ENCODE results near the gene IFNL2. TPM values are rescaled to one million over a fixed set of nuclear protein-coding genes. Genes with fewer than 3 reads are reported as not detected.

IFNL2 gene
- total and polyA plus RNA-seq, 2 of the 4 experiments (the other 2 are of a cell fraction), result not detected

DNA sequence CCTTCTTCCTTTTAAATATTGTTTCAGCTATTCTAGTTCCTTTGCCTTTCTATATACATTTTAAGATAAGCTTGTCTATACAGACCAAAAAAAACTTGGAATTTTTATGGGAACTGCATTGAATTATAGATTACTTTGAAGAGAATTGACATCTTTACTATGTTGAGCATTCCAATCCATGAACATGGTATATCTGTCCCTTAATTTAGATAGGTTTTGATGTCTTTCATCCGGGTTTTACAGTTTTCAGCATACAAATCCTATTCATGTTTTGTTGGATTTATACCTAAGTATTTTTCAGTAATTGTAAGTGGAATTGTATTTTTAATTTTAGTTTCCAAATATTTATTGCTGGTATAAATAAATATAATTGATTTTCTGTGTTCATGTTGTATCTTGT is 15.8 kb downstream of the IFNL2 start:
- Histone ChIP-seq H3K9me1 (ENCODE audit: insufficient read depth, low read length) (no peaks in the 10 kb centered on the region), H3K36me3 (ENCODE audit: control insufficient read depth, insufficient read depth, low read length) (no peaks in the 10 kb centered on the region), H3K79me1 (ENCODE audit: low read depth in 1 of 2, low read length in 2 of 2) (no peaks in the 10 kb centered on the region), H2AFZ (replicated peaks; ENCODE audit: low read length, poor library complexity) (no peak overlapping the region), H4K20me1 (ENCODE audit: insufficient read depth, low read length) (no peaks in the 10 kb centered on the region), H3K18ac (ENCODE audit: low read depth, low read length) (no peak overlapping the region), H2BK20ac (ENCODE audit: low read depth, low read length) (no peak overlapping the region), H4K8ac (ENCODE audit: low read depth in 2 of 2, low read length in 2 of 2) (no peak overlapping the region), H3K14ac (replicated peaks; ENCODE audit: low read depth, low read length) (no peak overlapping the region), H4K5ac (ENCODE audit: low read depth, low read length) (no peak overlapping the region), H4K91ac (ENCODE audit: insufficient read depth, low read depth, low read length) (no peak overlapping the region), H3K23ac (ENCODE audit: low read depth, low read length) (no peak overlapping the region), H2BK120ac (ENCODE audit: low read depth, low read length) (no peak overlapping the region), H3K4me3 (ENCODE audit: insufficient read depth, low read depth, low read length) (no peak overlapping the region), H3K56ac (ENCODE audit: extremely low read depth, insufficient read depth, low read length) (no peak overlapping the region), H3K27me3 (ENCODE audit: control insufficient read depth, insufficient read depth, low read length) (peaks cover 8% of the 10 kb centered on the region), H3K9me3 (ENCODE audit: control insufficient read depth, insufficient read depth, low read length) (no peaks in the 10 kb centered on the region; the same call in 1 of the 2 replicates), H2BK5ac (ENCODE audit: low read depth, low read length, poor library complexity, severe bottlenecking) (no peak overlapping the region), H3K4ac (ENCODE audit: low read depth, low read length) (no peak overlapping the region), H2BK15ac (ENCODE audit: low read depth, low read length) (no peak overlapping the region), H2AK9ac (replicated peaks; ENCODE audit: low read depth, low read length, poor library complexity) (no peak overlapping the region), H3K27ac (ENCODE audit: insufficient read depth, low read length) (no peak overlapping the region), H3K4me1 (ENCODE audit: control insufficient read depth, insufficient read depth, low read length) (no peaks in the 10 kb centered on the region), H3K9ac (ENCODE audit: low read depth, low read length) (no peak overlapping the region), H3K4me2 (ENCODE audit: low read depth, low read length) (no peak overlapping the region), H2AK5ac (ENCODE audit: low read depth, low read length) (no peak overlapping the region)
- ChIA-PET POLR2A (ENCODE audit: unreplicated experiment) (no interaction called here), CTCF (no interaction called here)
- TF ChIP-seq, protein P1, sequence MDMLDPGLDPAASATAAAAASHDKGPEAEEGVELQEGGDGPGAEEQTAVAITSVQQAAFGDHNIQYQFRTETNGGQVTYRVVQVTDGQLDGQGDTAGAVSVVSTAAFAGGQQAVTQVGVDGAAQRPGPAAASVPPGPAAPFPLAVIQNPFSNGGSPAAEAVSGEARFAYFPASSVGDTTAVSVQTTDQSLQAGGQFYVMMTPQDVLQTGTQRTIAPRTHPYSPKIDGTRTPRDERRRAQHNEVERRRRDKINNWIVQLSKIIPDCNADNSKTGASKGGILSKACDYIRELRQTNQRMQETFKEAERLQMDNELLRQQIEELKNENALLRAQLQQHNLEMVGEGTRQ (IDR thresholded peaks at IDR 0.05; ENCODE audit: low read depth, low read length), result no peak
- TF ChIP-seq SMC3 (IDR thresholded peaks at IDR 0.05; ENCODE audit: low read depth, low read length) (no peak), ELK1 (IDR thresholded peaks at IDR 0.05; ENCODE audit: borderline replicate concordance, low read depth, low read length) (no peak), POLR2A (IDR thresholded peaks at IDR 0.05; ENCODE audit: low read depth, low read length) (no peak), BHLHE40 (IDR thresholded peaks at IDR 0.05; ENCODE audit: low read depth, low read length) (no peak), MAFK (IDR thresholded peaks at IDR 0.05; ENCODE audit: low read depth, low read length) (no peak), RAD21 (IDR thresholded peaks at IDR 0.05; ENCODE audit: low read length) (no peak), NFE2L2 (IDR thresholded peaks at IDR 0.05; ENCODE audit: low read depth, low read length) (no peak), MAZ (IDR thresholded peaks at IDR 0.05; ENCODE audit: borderline replicate concordance, low read depth, low read length) (no peak), RCOR1 (IDR thresholded peaks at IDR 0.05; ENCODE audit: insufficient replicate concordance, low read length) (no peak), FOS (IDR thresholded peaks at IDR 0.05; ENCODE audit: low read depth, low read length) (no peak), RFX5 (IDR thresholded peaks at IDR 0.05; ENCODE audit: low read depth, low read length) (no peak), CEBPB (IDR thresholded peaks at IDR 0.05; ENCODE audit: low read depth, low read length) (no peak), MXI1 (IDR thresholded peaks at IDR 0.05; ENCODE audit: borderline replicate concordance, low read depth, low read length) (no peak), CHD1 (IDR thresholded peaks at IDR 0.05; ENCODE audit: low read depth, low read length) (no peak)
- TF ChIP-seq, protein P2, sequence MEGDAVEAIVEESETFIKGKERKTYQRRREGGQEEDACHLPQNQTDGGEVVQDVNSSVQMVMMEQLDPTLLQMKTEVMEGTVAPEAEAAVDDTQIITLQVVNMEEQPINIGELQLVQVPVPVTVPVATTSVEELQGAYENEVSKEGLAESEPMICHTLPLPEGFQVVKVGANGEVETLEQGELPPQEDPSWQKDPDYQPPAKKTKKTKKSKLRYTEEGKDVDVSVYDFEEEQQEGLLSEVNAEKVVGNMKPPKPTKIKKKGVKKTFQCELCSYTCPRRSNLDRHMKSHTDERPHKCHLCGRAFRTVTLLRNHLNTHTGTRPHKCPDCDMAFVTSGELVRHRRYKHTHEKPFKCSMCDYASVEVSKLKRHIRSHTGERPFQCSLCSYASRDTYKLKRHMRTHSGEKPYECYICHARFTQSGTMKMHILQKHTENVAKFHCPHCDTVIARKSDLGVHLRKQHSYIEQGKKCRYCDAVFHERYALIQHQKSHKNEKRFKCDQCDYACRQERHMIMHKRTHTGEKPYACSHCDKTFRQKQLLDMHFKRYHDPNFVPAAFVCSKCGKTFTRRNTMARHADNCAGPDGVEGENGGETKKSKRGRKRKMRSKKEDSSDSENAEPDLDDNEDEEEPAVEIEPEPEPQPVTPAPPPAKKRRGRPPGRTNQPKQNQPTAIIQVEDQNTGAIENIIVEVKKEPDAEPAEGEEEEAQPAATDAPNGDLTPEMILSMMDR (conservative IDR thresholded peaks at IDR 0.05; ENCODE audit: low read depth, low read length), result no peak
- dilution Hi-C loops (cut with HindIII; ENCODE audit: low sequenced_read_pairs, unreplicated experiment), result no loop called here
- BruUV-seq (replicated peaks), result no TSS peak
- intact Hi-C loops (cut with micrococcal nuclease), result loop anchor here (10.0 kb wide), 1 partner anchor 69 kb away; no protein-coding TSS in a partner anchor
- WGBS, 2 experiments (ENCODE audit: extremely low coverage in 2 of 2, insufficient read length in 1 of 2), result no CpG with 5 or more reads among the region's 1 CpG
- ATAC-seq (ENCODE audit: low read depth), result no peak
- no peak for DNase-seq
- in situ Hi-C loops (cut with MboI; ENCODE audit: low sequenced_read_pairs), result no loop called here
